Measurements from ENCODE around the gene KRT85. TPM values are rescaled to one million over a fixed set of nuclear protein-coding genes. Genes with fewer than 3 reads are reported as not detected.

Gene KRT85
- total and polyA plus RNA-seq, 8 donors = 0.14 to 0.26 TPM; not detected in 6

GRCh38 chr12:52331833-52332232 is 35.4 kb downstream of the KRT85 start:
- H3K27me3 ChIP-seq = peaks cover 0 to 20% of the 10 kb centered on the region in 2 donors
- no peak overlapping the region for H3K27ac ChIP-seq
- no peak for ATAC-seq
- TF ChIP-seq CTCF (IDR thresholded peaks at IDR 0.05) = no peak
- H3K9me3 ChIP-seq = peaks cover 0 to 3% of the 10 kb centered on the region in 2 donors
- H3K4me1 ChIP-seq = no peaks in the 10 kb centered on the region
- no peak overlapping the region for H3K4me3 ChIP-seq
- DNase-seq = no peak
- intact Hi-C loops (cut with DNase I) = no loop called here
- H3K36me3 ChIP-seq = no peaks in the 10 kb centered on the region

- TF ChIP-seq CTCF (IDR thresholded peaks at IDR 0.05) = no peak
Observed at GRCh38 chr12:52331039-52331438, 36.2 kb downstream of the KRT85 start.

DNA sequence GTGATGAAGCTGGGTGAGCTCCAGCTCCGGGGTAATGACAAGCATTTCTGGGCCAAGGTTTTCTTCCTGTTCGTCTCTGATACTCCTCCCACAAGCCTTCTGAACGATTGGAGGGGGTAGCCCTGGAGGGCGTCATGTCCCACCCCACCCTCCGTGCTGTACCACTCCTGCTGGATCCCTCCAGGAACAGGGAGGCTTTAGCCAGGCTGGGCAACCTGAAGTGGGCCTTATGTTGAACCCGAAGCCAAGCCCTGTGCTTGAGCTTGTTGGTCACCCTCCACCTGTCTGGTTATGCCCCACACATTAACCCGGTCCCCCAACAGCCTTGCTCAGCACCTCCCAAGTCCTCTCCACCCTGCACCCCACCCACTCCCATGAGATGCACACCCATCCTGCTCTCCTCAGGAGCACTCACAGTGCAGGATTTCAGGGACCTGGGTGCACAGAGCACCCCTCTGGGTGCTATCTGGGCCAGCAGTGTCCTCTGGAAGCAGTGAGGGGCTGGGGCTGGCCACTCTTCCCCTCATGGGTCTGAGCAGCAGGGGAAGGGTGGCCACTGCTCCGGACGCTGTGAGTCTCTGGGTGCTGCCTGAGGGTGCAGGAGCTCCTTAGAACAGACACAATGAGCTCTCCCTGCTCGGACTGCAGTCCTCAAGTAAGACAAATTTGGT is 39.3 kb downstream of the KRT85 start:
- Histone ChIP-seq H3K4me1 (no peaks in the 10 kb centered on the region), H3K27me3 (peaks cover 0 to 26% of the 10 kb centered on the region in 2 donors), H3K36me3 (no peaks in the 10 kb centered on the region), H3K27ac (no peak overlapping the region), H3K4me3 (no peak overlapping the region), H3K9me3 (no peaks in the 10 kb centered on the region)
- TF ChIP-seq CTCF (IDR thresholded peaks at IDR 0.05) = no peak
- no peak for ATAC-seq
- intact Hi-C loops (cut with DNase I) = no loop called here
- no peak for DNase-seq

More at GRCh38 chr12:52331039-52331438, 36.2 kb downstream of the KRT85 start:
- intact Hi-C loops (cut with DNase I) = no loop called here
- no peak for ATAC-seq
- no peak overlapping the region for H3K27ac ChIP-seq
- H3K4me1 ChIP-seq = no peaks in the 10 kb centered on the region
- peaks cover 0 to 20% of the 10 kb centered on the region in 2 donors for H3K27me3 ChIP-seq
- peaks cover 0 to 3% of the 10 kb centered on the region in 2 donors for H3K9me3 ChIP-seq
- no peak overlapping the region for H3K4me3 ChIP-seq
- DNase-seq = no peak
- H3K36me3 ChIP-seq = no peaks in the 10 kb centered on the region

DNA sequence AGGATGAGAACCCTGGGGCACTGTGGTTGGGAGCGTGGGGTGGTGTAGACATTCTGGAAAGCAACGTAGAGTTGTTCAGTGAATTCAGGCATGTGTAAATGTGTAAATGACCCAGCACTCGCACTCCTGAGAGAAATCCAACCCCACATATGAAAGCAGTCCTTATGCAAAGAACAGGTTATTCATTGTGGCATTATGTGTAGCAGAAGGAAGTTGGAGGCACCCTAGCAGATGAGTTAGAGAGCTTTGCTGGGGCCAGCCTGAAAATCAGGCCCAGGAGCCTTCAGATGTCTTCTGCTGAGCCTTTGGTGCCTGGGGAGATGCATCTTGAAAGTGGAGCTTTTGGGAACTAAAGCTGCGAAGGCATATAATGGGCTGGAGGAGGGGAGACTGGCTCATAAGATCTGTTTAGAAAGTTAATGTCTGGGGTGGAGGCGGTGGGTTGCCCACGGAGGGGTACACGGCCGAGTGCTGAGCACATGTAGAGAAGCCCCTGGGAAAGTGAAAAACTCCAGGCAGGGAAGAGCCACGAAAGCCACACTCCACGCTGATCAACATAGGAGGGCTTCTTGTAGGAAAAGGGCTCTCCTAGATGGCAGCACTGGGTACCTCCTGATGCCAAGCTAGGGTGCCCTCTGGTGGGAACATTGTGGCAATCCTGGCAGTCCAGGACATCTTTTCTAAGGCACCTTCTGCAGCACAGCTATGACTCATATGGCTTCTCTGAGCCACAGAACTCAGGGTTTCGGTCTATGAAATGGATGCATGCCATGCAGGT is 40.0 kb downstream of the KRT85 start:
- Histone ChIP-seq H3K36me3 (no peaks in the 10 kb centered on the region), H3K4me1 (no peaks in the 10 kb centered on the region), H3K4me3 (no peak overlapping the region), H3K27ac (no peak overlapping the region), H3K27me3 (peaks cover 0 to 31% of the 10 kb centered on the region in 2 donors), H3K9me3 (no peaks in the 10 kb centered on the region)
- ATAC-seq = peak; percentile 99
- DNase-seq = peak in 2 of 4 donors; percentile 70 to 81
- peak; percentile 78 for TF ChIP-seq CTCF (IDR thresholded peaks at IDR 0.05)
- intact Hi-C loops (cut with DNase I) = no loop called here

DNA sequence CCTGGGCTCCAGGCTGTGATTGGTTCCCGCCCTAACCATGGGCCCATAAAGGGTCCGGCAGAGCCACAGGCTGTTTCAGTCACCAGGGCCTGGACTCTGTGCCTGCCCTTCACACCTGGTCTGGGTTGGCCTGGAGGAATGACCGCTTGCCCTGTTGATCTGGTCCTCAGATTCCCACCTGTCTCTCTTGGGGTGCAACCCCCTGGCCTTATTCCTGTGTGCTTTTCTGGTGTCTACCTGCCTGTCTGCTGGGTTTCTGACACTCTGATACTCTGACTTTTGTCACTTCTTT is 43.2 kb downstream of the KRT85 start:
- Histone ChIP-seq H3K36me3 (no peaks in the 10 kb centered on the region), H3K27me3 (peaks cover 5 to 62% of the 10 kb centered on the region in 2 donors), H3K9me3 (no peaks in the 10 kb centered on the region), H3K4me1 (no peaks in the 10 kb centered on the region), H3K4me3 (no peak overlapping the region), H3K27ac (no peak overlapping the region)
- TF ChIP-seq CTCF (IDR thresholded peaks at IDR 0.05) = no peak
- DNase-seq (no peak), ATAC-seq (no peak)
- intact Hi-C loops (cut with DNase I) = loop anchor here in 1 of 2 donors (5.0 kb wide), 1 partner anchor 167 kb away; no protein-coding TSS in a partner anchor

All from left lung (tissue), 10 donors.